ENCODE results near the gene THAP3.

THAP3 gene

DNA sequence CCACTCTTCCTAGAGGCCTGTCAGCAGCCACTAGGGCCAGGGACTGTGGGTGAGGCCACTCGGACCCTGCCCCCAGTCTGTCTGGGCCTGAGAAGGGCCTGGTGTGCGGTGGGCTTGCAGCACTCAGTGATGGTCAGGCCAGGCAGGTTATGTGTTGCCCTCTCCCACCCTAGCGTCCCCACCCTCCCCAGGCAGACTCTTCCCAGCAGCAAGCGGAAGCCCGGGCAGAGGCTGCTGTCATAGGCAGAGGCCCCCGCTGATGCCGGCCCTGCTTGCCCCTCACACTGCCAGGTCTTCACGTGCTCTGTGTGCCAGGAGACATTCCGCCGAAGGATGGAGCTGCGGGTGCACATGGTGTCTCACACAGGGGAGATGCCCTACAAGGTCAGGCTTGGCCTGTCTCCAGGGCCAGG is 38.3 kb upstream of the THAP3 start:
- DNase-seq (ENCODE audit: low read depth): no peak
- H3K4me3 ChIP-seq (ENCODE audit: low read length): no peak overlapping the region
- TF ChIP-seq, protein P1, sequence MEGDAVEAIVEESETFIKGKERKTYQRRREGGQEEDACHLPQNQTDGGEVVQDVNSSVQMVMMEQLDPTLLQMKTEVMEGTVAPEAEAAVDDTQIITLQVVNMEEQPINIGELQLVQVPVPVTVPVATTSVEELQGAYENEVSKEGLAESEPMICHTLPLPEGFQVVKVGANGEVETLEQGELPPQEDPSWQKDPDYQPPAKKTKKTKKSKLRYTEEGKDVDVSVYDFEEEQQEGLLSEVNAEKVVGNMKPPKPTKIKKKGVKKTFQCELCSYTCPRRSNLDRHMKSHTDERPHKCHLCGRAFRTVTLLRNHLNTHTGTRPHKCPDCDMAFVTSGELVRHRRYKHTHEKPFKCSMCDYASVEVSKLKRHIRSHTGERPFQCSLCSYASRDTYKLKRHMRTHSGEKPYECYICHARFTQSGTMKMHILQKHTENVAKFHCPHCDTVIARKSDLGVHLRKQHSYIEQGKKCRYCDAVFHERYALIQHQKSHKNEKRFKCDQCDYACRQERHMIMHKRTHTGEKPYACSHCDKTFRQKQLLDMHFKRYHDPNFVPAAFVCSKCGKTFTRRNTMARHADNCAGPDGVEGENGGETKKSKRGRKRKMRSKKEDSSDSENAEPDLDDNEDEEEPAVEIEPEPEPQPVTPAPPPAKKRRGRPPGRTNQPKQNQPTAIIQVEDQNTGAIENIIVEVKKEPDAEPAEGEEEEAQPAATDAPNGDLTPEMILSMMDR (IDR thresholded peaks at IDR 0.05; ENCODE audit: insufficient read depth, low read depth, low read length, missing control alignments): no peak

DNA sequence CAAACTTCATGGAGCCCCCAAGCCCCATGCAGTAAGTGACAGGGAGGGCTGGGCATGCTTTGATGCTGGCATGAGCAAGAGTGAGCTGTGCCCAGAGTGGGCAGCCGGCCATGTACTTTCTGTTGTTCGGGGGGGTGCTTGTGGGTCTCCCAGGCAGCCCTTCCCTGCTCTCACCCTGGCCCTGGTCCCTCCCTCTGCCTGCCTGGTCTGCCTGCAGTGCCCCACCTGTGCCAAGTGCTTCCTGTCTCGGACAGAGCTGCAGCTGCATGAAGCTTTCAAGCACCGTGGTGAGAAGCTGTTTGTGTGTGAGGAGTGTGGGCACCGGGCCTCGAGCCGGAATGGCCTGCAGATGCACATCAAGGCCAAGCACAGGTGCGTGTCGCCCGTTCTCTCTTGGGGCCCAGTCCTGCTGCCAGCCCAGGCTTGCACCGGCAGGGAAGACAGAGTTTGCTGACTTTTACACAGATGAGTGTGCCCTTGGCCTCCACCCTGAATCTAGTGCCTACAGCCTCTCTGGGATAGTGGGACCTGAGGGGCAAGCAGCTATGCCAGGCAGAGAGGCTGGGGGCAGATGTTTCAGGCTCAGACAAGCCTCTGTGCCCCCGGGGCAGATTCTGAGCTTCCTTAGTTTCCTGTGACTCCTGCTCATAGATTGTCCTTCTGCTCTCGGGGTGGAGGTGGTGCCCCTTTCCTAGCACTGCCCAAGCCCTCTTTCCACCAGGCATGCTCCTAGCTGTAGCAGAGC is 37.2 kb upstream of the THAP3 start:
- TF ChIP-seq, protein P1 (IDR thresholded peaks at IDR 0.05; ENCODE audit: insufficient read depth, low read depth, low read length, missing control alignments): no peak

DNA sequence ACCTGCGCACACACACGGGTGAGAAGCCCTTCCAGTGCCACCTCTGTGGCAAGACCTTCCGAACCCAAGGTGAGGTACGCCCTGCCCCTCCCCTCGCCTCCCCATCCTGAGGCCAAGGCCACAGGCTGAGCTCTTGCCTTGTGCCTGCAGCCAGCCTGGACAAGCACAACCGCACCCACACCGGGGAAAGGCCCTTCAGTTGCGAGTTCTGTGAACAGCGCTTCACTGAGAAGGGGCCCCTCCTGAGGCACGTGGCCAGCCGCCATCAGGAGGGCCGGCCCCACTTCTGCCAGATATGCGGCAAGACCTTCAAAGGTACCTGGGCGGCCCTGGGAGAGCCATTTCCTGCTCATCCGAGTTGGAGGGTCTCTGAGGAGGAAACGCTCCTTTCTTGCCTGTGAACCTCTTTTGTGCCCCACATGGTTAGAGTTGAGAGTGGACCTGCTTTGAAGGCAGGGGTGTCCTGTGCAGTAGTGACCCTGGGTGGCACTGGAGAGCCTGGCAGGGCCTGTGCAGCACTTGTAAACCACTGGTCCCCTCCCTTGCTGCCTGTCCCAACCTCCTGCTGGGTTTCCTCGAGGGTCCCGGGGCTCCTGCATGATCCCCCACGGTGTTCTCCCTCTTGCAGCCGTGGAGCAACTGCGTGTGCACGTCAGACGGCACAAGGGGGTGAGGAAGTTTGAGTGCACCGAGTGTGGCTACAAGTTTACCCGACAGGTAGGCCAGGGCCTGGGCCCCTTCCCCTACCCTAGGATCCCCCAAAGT is 36.4 kb upstream of the THAP3 start:
- TF ChIP-seq, protein P1 (IDR thresholded peaks at IDR 0.05; ENCODE audit: insufficient read depth, low read depth, low read length, missing control alignments): no peak
- peak; percentile 58 for DNase-seq (ENCODE audit: low read depth)
- no peak overlapping the region for H3K4me3 ChIP-seq (ENCODE audit: low read length)

More for the DNA sequence above, 37.2 kb upstream of the THAP3 start:
- no peak overlapping the region for H3K4me3 ChIP-seq (ENCODE audit: low read length)
- DNase-seq (ENCODE audit: low read depth): peak; percentile 50

DNA sequence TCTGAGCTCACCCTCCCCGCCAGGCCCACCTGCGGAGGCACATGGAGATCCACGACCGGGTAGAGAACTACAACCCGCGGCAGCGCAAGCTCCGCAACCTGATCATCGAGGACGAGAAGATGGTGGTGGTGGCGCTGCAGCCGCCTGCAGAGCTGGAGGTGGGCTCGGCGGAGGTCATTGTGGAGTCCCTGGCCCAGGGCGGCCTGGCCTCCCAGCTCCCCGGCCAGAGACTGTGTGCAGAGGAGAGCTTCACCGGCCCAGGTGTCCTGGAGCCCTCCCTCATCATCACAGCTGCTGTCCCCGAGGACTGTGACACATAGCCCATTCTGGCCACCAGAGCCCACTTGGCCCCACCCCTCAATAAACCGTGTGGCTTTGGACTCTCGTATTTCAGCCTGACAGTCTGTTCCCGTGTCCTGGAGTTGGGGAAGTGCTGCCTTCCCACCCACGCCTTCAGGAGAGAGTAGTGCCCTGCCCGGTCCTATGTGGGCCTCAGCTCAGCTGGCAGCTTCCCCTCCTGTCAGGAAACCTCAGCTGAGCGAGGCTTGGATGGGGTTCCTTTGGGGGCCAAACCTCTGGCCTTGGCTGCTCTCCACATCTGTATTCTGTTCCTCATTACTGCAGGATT is 35.7 kb upstream of the THAP3 start:
- no peak for DNase-seq (ENCODE audit: low read depth)
- TF ChIP-seq, protein P1 (IDR thresholded peaks at IDR 0.05; ENCODE audit: insufficient read depth, low read depth, low read length, missing control alignments): no peak
- H3K4me3 ChIP-seq (ENCODE audit: low read length): no peak overlapping the region

DNA sequence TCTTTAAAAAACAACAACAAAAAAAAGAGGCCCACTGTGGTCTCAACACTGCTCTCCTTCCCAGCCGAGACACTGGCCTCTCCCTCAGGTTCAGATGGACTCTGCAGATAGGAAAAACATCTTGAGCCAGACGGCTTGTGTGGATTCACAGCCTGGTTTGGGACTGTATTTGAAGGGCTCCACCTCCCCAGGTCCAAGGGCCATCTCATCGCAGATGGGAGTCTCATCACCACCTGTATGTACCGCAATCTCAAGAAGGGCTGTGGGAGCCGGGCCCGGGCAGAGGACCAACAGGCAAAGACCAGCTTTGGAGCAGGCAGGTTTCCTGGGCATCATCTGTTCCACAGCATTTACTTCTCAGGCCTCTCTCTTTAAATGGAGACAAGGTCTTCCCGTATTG is 34.6 kb upstream of the THAP3 start:
- no peak for DNase-seq (ENCODE audit: low read depth)
- TF ChIP-seq, protein P1 (IDR thresholded peaks at IDR 0.05; ENCODE audit: insufficient read depth, low read depth, low read length, missing control alignments): no peak
- no peak overlapping the region for H3K4me3 ChIP-seq (ENCODE audit: low read length)

DNA sequence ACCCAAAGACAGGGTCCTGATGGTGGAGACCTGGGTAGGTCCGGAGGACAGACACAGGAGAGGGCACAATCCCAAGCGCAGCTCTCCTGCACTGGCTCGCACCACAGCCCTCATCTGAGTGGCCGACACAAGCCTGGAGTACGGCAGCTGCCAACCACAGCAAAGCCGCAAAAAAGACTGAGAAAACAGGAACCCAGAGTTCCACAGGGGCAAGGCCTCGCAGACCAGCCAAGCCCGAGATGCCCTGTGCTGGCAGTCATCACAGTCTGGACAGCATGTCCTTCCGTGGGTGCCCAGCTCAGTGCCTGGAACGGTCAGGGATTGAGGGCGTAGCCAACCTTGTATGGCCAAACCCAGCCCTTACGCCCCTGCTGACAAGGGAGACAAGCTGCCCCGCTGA is 33.4 kb upstream of the THAP3 start:
- TF ChIP-seq, protein P1 (IDR thresholded peaks at IDR 0.05; ENCODE audit: insufficient read depth, low read depth, low read length, missing control alignments): no peak
- no peak for DNase-seq (ENCODE audit: low read depth)
- H3K4me3 ChIP-seq (ENCODE audit: low read length): no peak overlapping the region
